ENCODE data around the gene GNPNAT1.
A peak's percentile ranks its signal among the peaks of the same experiment; 100 is the strongest.
"Not testable (repeated sequence)": the region's sequence is repeated elsewhere in the genome, so short reads cannot be mapped to it uniquely, and the experiment has no call there.

GNPNAT1 gene

DNA sequence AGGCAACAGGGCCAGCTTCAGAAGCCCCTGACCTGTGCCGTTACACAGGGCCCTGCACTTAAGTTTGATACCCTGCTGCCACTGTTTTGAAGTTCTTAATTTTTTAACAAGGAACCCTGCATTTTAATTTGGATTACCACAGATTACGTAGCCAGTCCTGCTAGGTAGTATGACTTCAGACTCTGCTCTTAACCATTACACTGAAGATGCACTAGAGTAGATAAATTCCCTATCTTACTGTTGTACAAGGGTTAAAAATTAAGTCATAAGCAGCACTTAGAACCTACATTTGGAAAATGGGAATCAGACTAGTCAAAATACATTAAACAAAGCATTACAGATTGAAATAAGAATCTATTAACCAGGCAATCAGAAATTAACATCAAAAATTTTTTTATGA, 2.3 kb downstream of the GNPNAT1 start:
- DNase-seq: no peak

DNA sequence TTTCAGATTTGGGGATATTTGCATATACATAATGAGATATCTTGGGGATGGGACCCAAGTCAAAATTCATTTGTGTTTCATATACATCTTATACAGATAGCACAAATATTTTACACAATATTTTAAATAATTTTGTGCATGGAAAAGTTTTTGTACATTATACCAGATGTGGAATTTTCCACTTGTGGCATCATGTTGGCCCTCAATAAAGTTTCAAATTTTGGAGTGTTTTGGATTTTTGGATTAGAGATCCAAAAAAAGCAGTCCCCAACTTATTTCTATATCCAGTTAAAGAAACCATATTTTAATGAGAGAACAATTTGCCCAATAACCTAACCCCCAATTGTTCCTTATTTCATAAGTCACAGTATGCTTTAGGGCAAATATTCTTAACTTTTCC, 4.5 kb downstream of the GNPNAT1 start:
- no peak for DNase-seq

- no peak for DNase-seq
Observed at GRCh38 chr14:52783206-52783605, 8.2 kb downstream of the GNPNAT1 start.

- no peak for DNase-seq
Observed at GRCh38 chr14:52781629-52782028, 9.8 kb downstream of the GNPNAT1 start.

DNA sequence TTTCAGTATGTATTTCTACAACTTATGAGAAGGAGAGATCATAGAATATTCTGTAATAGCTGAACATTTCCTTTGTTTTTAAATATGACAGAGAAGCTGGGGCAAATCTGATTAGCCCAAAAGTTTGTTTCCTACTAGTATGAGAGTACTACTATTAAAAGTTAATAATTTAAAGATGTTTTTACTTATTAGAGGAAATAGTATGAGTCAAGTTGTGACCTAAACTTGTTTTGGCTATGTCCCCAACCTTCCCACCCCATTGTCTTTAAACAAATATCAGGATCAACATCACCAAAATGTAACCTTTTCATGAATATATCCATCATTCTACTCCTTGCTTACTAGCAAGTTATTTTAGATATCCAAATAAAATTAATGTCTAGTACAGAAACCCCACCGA, 10.5 kb downstream of the GNPNAT1 start:
- DNase-seq: no peak

DNA sequence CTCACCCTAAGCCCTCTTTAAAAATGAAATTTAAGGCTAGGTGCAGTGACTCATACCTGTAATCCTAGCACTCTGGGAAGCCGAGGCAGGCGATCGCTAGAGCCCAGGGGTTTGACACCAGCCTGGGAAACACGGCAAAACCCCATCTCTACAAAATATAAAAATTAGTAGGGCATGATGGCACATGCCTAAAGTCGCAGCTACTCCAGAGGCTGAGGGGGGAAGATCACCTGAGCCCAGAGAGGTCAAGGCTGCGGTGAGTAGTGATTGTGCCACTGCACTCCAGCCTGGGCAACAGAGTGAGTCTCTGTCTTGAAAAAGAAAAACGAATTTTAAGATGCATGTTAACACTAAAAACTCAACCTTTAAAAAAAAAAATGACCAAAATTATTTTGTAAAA, 12.7 kb downstream of the GNPNAT1 start:
- DNase-seq: no peak

DNA sequence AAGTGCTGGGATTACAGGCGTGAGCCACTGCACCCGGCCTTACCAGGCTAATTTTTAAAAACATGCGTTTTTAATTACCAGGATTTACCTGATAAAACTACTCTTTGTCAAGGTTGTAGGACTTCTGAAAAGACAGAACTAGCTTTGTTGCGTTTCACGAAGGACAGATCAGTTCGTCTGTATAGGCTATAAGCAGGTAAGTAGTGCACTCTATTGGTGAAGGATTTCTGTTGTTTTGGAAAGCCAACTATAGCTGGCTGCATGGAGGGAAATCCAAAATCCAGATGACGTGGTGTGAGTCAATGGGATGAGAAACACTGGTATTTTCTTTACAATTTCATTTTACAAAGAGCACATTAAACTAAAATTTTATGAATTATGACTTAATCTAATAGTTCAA, 14.6 kb downstream of the GNPNAT1 start:
- DNase-seq: no peak

DNA sequence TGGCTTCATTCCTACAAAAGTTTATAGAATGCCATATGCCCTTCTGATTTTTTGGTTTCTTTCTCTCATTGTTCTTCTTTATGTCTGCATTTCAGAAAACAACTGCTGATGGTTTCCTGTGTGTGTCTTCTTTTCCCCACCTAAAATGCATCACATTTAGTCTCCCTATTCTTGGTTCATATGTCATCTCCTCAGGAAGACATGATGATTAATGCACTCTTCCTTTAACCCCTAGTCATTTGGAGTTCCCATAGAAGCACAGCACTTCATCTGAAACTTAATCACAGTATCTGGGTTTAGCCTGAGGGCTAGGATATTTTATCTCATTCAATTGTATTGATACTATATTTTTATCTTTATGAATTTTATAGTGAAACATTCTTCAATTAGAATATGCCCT, 21.5 kb downstream of the GNPNAT1 start:
- no peak for DNase-seq

DNA sequence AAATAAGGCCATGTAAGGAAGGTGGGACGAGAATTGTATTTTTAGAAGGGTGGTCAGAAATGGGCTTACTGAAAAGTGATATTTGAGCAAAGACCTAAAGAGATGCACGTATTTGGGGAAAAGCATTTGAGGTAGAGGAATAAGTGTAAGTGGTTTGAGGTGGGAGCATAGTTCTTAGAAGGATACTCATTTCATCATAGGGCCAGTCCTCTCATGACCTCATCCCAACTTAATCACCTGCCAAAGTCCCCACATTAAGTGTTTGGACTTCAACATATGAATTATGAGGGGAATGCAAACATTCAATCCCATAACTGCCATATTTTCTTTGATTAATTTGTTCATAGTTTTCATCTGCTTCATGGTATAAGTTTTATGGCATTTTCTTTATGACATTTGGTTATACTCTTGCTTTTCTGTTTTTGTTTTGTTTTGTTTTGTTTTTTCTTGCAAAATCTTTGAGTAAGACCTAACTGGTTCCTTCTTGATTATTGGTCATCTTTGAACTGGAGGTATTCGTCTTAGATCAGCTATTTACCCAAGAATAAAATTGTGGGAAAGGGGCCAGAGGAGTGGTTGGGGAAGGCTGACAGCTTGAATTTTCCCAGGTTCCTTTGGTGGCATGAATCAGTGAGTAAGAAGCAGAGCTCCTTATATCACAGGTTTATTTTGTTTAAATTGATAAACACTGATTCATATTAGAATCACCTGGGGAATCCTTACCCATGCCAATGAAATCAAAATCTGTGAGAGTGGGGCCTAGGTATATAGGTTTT, 24.2 kb downstream of the GNPNAT1 start:
- DNase-seq: no peak

- DNase-seq: not testable (repeated sequence)
Observed at GRCh38 chr14:52762923-52763322, 28.5 kb downstream of the GNPNAT1 start.

DNA sequence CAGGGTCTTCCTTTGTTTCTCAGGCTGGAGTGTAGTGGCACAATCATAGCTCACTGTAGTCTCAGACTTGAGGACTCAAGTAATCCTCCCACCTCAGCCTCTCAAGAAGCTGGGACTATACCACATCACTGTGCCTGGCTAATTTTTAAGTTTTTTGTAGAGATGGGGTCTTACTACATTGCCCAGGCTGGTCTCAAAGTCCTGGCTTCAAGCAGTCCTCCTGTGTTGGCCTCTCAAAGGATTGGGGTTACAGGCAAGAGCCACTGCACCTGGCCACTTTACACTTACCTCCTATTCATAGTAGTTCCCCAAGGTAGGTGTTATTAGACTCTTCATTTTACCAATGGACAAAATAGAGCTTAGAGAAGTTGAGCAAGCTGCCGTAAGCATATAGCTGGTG, 32.3 kb downstream of the GNPNAT1 start:
- no peak for DNase-seq

DNA sequence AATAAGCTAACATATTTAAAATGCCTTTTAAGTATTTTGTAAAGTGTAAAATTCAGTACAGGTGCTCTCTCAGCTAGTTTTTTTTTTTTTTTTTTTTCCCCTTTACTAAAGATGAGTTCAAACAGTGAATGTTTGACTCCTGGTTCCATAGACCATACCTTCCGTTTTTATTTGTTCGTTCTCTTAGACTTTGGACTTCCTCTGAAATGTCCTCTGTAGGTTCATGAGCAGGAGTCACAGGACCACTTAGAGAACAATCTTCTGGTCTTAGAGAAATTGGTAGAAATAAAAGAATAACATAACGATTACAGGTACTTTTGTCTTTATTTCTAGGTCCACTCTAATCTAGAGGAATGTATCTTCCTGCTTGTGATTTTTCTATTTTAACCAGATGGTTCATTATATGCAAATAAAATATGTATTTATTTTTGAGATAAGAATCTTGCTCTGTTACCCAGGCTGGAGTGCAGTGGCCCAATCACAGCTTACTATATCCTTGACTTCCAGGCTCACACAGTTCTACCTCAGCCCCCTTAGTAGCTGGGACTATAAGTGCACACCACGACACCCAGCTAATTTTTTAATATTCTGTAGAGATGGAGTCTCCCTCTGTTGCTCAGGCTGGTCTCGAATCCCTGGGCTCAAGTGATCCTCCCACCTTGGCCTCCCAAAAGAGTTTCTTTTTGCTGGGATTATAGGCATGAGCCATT, 35.6 kb downstream of the GNPNAT1 start:
- no peak for DNase-seq

DNA sequence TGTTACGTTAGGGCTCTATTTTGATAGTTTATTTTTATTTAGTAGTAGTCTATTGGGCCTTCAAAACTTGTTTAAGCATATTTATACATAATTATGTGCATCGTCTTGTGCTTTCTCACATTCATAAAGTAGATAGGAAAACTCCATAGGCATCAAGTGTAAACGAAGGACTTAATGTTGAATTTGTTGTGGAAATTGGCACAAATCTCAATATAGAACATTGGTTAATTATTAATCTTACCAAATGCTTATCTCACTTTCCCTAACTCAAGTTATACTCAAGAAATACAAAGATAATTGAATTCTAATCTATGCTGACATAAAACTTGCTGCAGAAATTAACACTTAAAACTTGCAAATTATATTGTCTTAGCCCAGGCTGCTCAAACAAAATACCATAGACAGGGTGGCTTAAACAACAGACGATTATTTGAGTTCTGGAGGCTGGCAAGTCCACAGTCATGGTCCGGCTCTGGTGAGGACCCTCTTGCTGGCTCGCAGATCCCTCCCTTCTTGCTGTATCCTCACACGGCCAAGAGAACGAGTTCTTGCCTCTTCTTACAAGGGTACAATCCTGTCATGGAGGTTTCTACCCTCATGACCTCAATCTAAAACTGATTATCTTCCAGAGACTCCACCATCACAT, 42.6 kb downstream of the GNPNAT1 start:
- DNase-seq: no peak

- DNase-seq: no peak
Observed at GRCh38 chr14:52741865-52742264, 49.5 kb downstream of the GNPNAT1 start.

DNA sequence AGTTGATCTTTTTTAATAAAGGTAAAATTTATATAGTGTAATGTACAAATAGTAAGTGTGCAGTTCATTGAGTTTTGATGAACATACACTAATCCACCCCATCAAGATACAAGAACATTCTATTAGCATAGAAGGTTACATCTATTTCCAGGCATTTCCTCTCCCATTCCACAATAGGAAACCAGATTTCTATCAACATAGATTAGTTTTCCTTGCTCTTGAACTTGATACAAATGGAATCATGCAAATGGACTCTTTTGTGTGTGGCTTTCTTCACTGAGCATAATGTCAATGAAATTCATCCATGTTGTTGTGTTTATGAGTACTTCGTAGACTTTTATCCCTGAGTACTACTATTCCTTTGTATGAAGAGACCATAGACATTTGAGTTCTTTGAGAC, 50.7 kb downstream of the GNPNAT1 start:
- no peak for DNase-seq

DNA sequence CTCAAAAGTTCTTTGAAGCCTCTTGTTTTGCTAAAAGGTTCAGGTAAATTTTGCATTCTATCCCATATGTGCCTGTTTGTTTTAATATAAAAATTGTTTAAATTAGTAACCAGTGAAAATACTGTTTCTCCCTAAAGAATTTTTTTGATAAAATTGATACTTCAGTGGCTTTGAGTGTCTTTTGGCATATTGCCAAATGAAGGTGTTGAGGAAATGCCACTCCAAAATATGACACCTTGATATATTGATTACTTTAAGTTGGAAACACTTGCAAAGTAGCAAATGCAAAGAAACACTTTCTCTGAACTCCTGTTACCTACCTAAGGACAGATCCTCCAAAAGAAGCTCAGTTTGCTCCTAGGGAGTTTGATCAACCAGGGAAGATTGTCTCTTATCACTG, 53.0 kb downstream of the GNPNAT1 start:
- DNase-seq: no peak

- no peak for DNase-seq
Observed at GRCh38 chr14:52735921-52736489, 55.4 kb downstream of the GNPNAT1 start.

DNA sequence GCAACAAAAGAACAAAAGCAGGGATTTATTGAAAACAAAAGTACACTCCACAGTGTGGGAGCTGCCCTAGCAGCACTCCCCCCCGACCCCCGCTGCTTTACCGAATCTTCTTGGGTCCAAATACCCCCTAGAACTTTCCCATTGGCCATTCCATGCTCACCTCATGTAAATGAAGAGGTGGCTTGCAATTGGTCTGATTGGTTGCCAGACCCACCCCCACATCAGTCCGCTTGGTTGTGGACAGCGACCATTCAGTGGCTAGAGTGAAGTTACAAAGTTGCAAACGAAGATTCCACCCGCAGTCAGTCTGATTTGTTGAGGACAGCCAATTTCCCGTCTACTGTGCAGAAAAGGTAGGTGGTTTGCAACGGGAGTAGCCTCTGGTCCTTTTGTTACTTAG, 57.6 kb downstream of the GNPNAT1 start:
- no peak for DNase-seq

GRCh38 chr14:52730709-52731111, 60.7 kb downstream of the GNPNAT1 start:
- no peak for DNase-seq

DNA sequence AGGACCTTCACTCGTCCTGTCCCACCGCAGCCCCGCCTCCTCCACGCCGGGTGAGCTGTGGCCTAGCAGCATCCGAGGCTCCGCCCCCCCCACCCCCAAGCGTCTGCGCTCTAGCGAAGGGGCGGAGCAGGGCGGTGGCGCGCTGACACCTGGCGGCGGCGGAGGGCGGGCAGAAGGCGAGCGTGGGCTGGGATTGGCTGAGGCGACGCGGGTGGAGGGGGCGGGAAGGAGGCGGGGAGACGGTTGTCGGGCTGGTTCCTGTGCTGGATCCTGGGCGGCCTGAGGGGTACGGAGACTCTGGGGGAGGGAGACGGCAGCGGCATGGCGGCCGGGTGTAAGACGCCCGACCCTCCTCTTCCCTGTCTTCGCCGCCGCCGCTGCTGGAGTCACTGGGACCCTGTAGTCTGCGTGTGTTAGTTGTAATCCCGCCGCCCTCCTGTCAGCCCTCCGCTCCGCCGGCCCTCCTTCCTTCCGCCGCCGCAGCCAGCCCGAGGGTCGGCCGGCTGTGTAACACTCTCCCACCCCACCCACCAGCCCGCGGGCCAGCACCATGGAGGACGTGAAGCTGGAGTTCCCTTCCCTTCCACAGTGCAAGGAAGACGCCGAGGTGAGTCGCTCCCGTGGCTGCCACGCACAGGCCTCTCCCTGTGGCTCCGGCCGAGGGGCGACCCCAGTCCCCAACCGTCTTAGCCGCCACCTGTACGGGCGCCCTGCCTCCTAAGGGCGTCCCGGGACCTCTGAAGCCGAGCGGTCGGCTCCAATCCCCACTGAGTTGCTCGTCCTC, 61.3 kb downstream of the GNPNAT1 start, which contains the start of gene STYX:
TSS of gene STYX (plus strand) at position 242 of the 784 bp plus-strand sequence. CDS start at position 551, 309 bp downstream.
- peak; percentile 98 for DNase-seq

GRCh38 chr14:52729585-52729924, 61.9 kb downstream of the GNPNAT1 start:
- DNase-seq: no peak

GRCh38 chr14:52729035-52729434, 62.4 kb downstream of the GNPNAT1 start:
- DNase-seq: not testable (repeated sequence)

- not testable (repeated sequence) for DNase-seq
Observed at GRCh38 chr14:52727509-52727908, 63.9 kb downstream of the GNPNAT1 start.

Data from NCI-H1436 (cell line).